Glutamatergic neuron (in vitro differentiated cells): ENCODE measurements around the gene MRC2. TPM values are rescaled to one million over a fixed set of nuclear protein-coding genes. Genes with fewer than 3 reads are reported as not detected.

Source experiments
- DNase-seq: peaks from one replicate; pipeline ENCODE4 v3.0.0; 2022
- H3K27ac Mint-ChIP-seq: one replicate; pipeline ENCODE4 v1.8.0; 2020; ENCODE audit warnings: mild to moderate bottlenecking, mixed read lengths, inconsistent platforms; ENCODE audit not compliant: unreplicated experiment
- H3K27me3 Mint-ChIP-seq: one replicate; pipeline ENCODE4 v1.8.0; 2020; ENCODE audit warnings: mild to moderate bottlenecking, moderate library complexity, mixed read lengths, inconsistent platforms; ENCODE audit not compliant: unreplicated experiment
- H3K36me3 Mint-ChIP-seq: one replicate; pipeline ENCODE4 v1.8.0; 2020; ENCODE audit warnings: mild to moderate bottlenecking, mixed read lengths, inconsistent platforms; ENCODE audit not compliant: unreplicated experiment
- H3K4me1 Mint-ChIP-seq: one replicate; pipeline ENCODE4 v1.8.0; 2020; ENCODE audit warnings: mild to moderate bottlenecking, low read depth, mixed read lengths, inconsistent platforms; ENCODE audit not compliant: unreplicated experiment
- H3K4me3 Mint-ChIP-seq: one replicate; pipeline ENCODE4 v1.8.0; 2020; ENCODE audit warnings: mild to moderate bottlenecking, mixed read lengths, inconsistent platforms; ENCODE audit not compliant: unreplicated experiment
- H3K9me3 Mint-ChIP-seq: one replicate; pipeline ENCODE4 v1.8.0; 2020; ENCODE audit warnings: mild to moderate bottlenecking, moderate library complexity, mixed read lengths, inconsistent platforms; ENCODE audit not compliant: unreplicated experiment
- total RNA-seq: library from RNA; stranded (reverse); fragmentation: NEBNext Ultra II Directional; extraction: Animal tissue kit (Norgen Biotek cat#: 25700); gene quantifications from one replicate; pipeline ENCODE4 v1.2.1, GENCODE V29; 2021; ENCODE audit not compliant: unreplicated experiment
- TF ChIP-seq, protein P1 (sequence below): fragments of 200-600 bp; sonication (generic); IDR thresholded peaks from one replicate; pipeline ENCODE4 v1.5.0; 2021; ENCODE audit not compliant: partially characterized antibody, unreplicated experiment

The MRC2 gene
- total RNA-seq, 1 donor from 2014 or later, result 24.0 TPM

DNA sequence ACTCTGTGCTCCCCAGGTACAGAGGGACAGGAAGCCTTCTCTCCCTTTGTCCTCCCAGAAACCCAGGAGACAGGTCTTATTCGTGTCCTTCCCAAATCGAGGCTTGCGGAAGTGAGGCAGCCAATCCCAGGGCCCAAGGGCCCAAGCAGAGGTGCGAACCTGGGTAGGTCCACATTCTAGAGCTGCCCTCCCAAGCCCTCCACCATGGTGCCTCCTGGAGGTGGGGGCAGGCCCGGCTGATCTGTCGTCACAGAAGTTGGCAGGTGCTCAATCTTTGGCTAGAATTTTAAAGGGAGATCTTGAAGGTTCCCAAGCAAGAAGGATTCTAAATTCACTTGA, 21.5 kb downstream of the MRC2 start:
- Mint-ChIP-seq H3K27me3 (peaks cover 5% of the 10 kb centered on the region), H3K4me1 (peaks cover 27% of the 10 kb centered on the region), H3K4me3 (no peak overlapping the region), H3K36me3 (no peaks in the 10 kb centered on the region), H3K27ac (no peak overlapping the region), H3K9me3 (peaks cover 6% of the 10 kb centered on the region)
- no peak for DNase-seq
- TF ChIP-seq, protein P1, sequence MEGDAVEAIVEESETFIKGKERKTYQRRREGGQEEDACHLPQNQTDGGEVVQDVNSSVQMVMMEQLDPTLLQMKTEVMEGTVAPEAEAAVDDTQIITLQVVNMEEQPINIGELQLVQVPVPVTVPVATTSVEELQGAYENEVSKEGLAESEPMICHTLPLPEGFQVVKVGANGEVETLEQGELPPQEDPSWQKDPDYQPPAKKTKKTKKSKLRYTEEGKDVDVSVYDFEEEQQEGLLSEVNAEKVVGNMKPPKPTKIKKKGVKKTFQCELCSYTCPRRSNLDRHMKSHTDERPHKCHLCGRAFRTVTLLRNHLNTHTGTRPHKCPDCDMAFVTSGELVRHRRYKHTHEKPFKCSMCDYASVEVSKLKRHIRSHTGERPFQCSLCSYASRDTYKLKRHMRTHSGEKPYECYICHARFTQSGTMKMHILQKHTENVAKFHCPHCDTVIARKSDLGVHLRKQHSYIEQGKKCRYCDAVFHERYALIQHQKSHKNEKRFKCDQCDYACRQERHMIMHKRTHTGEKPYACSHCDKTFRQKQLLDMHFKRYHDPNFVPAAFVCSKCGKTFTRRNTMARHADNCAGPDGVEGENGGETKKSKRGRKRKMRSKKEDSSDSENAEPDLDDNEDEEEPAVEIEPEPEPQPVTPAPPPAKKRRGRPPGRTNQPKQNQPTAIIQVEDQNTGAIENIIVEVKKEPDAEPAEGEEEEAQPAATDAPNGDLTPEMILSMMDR, result no peak

DNA sequence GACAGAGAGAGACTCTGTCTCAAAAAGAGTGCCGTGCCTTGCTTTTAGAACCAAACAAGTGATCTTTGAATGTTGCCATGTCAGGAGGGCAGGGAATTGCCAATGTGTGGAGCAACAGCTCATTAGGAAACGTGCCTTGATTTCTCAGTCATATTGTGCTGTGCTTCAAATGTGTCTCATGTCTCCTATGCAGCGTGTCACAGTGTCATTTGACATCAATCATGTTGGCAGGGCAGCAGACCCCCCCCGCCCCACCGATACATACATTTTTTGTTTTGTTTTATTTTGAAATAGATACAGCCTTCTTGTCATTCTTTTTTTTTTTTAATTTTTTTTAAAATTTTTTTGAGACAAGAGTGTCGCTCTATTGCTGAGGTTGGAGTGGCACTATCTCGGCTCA, 22.1 kb downstream of the MRC2 start:
- Mint-ChIP-seq H3K36me3 (no peaks in the 10 kb centered on the region), H3K9me3 (peaks cover 8% of the 10 kb centered on the region), H3K27me3 (peaks cover 7% of the 10 kb centered on the region), H3K27ac (no peak overlapping the region), H3K4me1 (peaks cover 27% of the 10 kb centered on the region), H3K4me3 (no peak overlapping the region)
- TF ChIP-seq, protein P1, result no peak
- DNase-seq, result no peak

DNA sequence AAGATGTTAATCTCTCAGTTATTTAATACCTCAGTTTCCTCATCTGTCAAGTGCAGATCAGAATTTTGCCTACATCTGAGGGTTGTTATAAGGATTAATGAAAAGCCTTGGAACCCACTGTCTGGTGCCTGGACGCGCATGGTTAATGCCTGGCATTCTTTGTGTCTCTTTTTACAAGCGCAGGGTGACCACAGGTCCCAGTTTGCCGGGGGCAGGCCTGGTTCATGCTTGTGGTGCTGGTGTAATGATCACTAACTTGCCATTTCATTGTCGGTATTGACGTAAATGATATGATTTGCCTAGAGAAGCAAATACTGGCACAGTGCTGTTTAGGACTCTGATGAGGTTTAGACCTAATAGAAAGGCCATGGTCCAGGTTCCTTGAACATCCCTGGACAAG, 23.1 kb downstream of the MRC2 start:
- Mint-ChIP-seq H3K4me1 (peaks cover 24% of the 10 kb centered on the region), H3K27ac (peak overlapping the region; percentile 22), H3K36me3 (no peaks in the 10 kb centered on the region), H3K4me3 (no peak overlapping the region), H3K9me3 (peaks cover 8% of the 10 kb centered on the region), H3K27me3 (peaks cover 7% of the 10 kb centered on the region)
- no peak for DNase-seq
- TF ChIP-seq, protein P1, result no peak

DNA sequence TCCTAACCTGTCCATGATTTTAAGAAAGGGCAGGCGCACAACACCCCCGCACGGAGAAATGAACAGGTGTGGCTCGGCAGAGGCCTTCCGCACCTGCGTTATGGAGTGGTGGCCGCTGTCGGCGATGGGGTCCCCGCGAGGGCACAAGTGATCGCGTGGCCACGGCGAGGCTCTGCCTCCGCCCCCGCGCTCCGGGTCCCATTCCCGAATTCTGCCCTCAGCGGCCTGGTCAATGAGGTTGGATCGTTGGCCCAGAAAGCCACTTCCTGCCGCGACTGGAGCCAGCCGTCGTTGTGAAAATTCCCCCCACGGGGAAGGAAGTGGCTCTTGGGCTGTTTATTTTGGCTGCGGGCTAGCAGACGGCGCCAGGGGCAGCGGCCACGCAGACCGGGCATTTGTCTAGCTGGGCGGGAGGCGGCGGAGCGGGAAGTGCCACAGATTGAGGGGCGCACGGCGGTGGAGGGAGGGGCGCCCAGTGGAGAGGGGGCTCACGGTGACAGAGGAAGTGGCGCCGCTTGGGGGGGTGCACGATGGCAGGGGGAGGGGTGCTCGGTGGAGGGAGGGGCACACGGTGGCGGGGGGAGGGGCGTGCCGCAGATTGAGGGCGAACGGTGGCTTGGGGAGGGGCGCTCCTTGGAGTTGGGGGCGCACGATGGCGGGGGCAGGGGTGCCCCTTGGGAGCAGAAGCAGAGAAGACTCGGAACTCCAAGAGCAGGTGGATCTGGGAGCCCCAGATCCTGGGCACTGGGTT, 25.0 kb downstream of the MRC2 start:
- DNase-seq, result no peak
- Mint-ChIP-seq H3K9me3 (peaks cover 10% of the 10 kb centered on the region), H3K27me3 (peaks cover 7% of the 10 kb centered on the region), H3K4me1 (peaks cover 24% of the 10 kb centered on the region), H3K36me3 (no peaks in the 10 kb centered on the region), H3K4me3 (peak overlapping the region; percentile 80), H3K27ac (peak overlapping the region; percentile 80)
- TF ChIP-seq, protein P1, result no peak

DNA sequence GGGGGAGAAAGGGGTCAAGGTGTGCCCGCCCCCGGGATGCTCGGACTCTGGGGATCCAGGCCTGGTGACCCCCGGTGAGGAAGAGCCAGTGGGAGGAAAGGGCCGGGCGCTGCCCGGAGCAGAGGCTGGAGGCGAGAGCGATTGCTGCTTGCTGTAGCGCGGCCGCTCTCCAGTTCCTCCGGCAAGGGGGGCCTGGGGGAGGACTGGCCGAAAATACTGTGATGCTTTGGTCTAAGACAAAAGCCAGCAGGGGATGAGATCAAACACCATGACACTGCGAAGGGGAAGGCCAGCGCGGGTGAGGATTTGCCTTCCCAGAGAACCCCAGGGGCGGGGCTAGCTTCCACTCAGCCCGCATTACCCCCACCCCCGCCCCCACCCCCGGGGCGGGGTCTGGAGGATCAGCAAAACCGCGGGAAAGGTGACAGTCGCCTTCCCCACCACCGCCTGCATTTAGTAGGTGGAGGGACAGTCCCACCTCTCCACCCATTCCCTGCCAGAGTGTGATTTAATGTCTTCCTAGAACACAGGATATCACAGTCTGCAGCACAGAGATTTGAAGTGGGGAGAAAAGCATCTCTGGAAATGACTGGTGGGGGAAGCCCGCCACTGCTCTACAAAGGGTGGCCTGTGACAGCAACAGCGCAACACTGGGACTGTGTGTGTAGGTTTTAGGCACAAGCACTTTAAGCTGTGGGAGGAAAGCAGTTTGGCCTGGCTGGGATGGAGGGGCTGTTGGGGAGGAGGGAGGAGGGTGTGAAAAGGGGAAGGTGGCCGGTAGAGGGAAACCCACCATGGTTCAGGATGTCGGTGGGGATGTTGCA, 25.7 kb downstream of the MRC2 start:
- Mint-ChIP-seq H3K27me3 (peaks cover 7% of the 10 kb centered on the region), H3K27ac (peak overlapping the region; percentile 80), H3K4me1 (peaks cover 28% of the 10 kb centered on the region), H3K4me3 (peak overlapping the region; percentile 78), H3K36me3 (no peaks in the 10 kb centered on the region), H3K9me3 (peaks cover 12% of the 10 kb centered on the region)
- peak; percentile 74 for DNase-seq
- TF ChIP-seq, protein P1, result no peak
